Activated T-cell treated with anti-CD3 and anti-CD28 coated beads, Interleukin-2, amount 50 U/mL, for 1 hour (primary cell): ENCODE data around the gene ATG101.

Experiments
- DNase-seq: peaks from one replicate; pipeline ENCODE4 v3.0.0-alpha.2; 2020

The ATG101 gene, protein sequence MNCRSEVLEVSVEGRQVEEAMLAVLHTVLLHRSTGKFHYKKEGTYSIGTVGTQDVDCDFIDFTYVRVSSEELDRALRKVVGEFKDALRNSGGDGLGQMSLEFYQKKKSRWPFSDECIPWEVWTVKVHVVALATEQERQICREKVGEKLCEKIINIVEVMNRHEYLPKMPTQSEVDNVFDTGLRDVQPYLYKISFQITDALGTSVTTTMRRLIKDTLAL

DNA sequence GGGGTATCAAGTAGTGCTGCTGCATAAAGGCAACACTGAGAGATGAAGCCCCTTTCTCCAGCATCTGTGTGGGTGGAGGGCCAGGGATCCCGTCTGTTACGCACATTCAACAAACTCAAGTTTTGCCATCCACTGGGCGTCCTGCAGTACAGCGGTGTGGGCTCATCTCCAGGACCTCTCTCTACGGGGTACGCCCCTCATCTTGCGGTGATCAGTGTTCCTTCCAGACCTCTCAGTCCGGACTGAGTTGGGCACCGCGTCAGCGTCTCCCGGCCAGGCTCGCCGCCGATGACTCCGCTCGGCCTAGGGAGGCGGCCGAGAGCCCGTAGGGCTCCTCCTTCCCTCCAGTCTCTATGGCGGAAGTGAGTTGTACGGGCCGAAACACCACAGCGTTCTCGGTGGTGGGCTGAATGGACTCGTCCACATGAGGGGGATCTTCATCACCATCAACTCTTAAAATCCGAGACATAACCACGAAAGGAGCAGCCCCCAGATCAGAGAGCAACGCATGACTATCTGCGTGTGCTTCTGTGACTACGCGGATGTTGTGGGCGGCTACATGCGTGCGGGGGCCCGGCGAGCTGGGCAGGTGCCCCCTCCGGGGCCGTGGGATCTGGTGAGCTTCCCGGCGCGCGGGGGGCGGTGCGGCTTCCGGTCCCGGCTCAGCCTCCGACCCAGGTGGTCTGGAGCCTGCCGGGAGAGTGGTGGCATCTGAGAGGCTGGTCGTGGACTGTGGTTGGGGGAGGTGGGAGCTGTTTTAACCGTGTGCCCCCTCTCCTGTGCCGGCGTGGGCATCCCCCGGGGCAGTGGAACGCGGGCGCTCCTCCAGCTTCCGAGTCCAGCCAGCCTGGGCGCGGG, at the start of gene ATG101:
Gene ATG101 (plus strand): TSS at position 652 of the 858 bp plus-strand sequence. CDS start 3,673 bp downstream, outside the sequence.
- peak; percentile 88 for DNase-seq

DNA sequence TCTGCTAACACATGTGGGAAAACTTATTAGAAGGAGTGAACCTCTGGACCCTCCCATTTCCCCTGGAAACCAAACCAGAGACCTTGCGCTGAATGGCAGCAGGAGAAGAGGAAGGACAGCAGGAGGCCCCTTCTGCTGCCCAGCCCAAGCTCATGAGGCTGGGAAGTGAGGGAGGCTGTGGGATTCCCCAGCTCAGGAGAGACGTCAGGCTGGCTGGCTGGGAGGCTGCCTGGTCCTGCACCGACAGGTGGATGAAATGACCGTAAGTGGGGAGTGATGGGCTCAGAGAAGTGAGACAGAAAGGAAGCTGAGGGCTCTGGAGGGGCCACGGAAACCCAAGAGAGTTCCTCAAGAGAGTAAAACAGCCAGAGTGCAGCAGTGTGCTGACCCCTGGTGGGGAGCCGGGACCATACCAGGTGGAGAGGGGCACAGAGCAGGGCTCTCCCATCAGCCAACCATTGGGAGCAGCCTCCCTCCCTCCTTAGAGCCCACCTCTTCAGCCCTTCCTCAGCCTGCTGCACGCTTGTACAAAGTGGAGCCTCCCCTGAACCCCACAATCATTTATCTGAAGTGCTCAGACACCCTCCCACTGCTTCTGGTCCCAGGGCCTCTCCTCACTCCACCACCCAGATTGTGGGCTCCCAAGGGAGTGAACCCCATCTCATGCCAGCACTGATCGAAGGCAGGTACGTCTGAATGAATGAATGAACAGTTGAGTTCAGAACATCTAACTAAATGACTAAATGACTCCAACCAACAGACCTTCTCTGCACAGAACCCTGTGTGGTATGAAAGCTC, 49.0 kb upstream of the ATG101 start:
- peak; percentile 70 for DNase-seq

DNA sequence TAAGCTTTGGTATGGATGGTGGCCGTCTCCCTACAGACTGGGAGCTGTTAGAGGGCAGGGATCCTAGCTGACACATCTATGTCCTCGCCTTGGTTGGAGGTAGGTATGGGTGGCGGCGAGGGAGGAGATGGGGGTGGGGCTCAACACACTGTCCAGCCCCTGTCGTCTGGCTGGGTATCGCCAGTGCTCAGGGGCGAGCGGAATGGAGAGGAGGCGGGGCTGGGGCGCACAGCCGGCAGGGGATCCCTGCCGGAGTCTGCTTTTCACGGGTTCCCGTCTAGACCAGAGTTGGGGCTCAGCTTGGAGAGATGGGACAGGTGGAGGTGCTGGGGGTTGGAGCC, 47.0 kb upstream of the ATG101 start:
- DNase-seq: no peak

DNA sequence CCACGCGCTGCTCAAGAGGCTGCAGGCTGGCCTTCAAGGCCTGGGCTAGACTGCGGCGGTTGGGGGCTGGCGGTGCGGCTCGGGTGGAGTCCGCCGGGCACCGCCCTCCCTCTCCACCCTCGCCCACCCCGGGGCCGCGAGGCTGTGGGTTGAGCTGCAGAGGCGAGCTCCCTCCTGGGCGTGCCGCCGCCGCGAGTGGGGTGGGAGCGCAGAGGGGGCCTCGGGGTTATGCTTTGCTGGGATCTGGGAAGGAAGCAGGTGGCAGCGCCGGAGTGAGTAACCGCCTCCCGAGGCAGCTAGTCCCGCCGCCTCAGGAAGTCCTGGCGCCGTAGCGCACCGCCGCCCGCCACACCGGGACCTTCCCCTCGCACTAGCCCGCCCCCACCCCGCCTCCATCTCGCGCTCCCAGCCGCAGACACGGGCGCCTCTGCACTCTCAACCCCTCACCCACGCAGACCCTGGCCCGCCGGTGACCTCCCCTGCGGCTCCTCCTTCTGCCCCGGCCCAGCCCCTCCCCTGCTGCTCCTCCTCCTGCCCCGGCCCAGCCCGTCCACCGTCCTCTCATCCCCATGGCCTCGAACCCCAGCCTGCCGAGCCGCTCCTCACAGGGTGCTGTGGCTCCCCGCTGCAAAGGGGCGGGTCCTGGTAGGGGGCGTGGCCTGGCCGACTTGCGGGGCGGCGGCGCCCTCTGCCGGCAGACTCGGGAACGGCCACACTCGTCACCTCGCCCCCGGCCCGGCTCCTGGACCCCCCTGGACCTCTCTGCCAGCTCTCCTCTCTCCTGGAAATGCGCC, 46.4 kb upstream of the ATG101 start:
- peak; percentile 94 for DNase-seq

DNA sequence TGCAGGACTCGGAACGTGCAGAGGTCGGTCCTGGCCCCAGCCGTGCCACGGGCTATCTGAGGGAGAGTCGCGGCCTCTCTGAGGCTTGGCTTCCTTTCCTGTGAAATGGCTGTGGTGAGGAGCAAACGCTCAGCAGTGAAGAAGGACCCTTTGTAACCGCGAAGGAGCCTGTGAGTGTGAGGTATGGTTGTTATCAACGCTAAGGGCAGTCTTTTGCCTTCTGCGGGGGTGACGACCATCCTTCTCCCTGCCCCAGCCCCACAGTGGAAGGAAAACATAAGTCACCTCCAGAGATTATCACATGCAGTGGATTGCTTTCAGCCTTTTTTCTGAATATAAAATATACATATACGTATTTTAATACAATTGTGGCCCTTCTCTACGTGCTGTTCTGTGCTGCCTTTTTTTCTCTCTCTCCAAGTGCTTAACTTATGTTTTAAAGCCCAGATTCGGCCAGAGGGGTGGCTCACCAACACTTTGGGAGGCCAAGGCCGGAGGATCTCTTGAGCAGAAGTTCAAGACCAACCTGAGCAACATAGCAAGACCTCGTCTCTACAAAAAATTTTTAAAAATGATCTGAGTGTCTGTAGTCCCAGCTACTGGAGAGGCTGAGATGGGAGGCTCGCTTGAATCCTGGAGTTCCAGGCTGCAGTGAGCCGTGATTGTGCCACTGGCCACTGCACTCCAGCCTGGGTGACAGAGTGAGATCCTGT, 45.6 kb upstream of the ATG101 start:
- DNase-seq: no peak

DNA sequence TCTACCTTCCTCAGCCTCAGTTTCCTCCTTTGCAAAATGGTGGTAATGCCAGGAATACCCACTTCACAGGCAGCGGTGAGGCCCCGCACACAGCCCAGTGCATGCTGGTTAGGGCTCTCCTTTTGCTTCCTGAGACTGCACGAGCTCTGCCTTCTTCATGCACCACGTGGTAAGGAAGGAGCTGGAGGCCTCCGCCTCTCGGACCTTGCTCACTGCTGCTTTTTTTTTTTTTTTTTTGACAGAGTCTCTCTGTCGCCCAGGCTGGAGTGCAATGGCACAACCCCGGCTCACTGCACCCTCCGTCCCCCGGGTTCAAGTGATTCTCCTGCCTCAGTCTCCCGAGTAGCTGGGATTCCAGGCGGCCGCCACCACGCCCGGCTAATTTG, 44.9 kb upstream of the ATG101 start:
- peak; percentile 43 for DNase-seq

DNA sequence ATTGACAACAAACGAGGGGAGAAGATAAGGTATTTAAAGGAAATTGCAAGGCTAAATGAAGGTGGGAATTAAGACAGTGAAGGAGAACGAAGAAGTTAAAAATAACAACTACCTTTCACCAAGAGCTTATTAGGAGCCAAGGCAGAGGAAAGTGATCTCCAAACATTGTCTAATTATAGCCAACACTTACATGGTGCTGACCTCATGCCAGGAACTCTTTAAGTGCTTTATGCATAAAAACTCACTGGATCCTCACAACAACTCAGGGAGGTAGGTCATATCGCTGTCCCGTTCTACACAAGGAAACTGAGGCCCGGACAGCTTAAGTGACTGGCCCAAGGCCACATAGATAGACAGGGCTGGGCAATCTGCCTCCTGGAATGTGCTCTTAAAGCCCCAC, 43.5 kb upstream of the ATG101 start:
- DNase-seq: no peak

DNA sequence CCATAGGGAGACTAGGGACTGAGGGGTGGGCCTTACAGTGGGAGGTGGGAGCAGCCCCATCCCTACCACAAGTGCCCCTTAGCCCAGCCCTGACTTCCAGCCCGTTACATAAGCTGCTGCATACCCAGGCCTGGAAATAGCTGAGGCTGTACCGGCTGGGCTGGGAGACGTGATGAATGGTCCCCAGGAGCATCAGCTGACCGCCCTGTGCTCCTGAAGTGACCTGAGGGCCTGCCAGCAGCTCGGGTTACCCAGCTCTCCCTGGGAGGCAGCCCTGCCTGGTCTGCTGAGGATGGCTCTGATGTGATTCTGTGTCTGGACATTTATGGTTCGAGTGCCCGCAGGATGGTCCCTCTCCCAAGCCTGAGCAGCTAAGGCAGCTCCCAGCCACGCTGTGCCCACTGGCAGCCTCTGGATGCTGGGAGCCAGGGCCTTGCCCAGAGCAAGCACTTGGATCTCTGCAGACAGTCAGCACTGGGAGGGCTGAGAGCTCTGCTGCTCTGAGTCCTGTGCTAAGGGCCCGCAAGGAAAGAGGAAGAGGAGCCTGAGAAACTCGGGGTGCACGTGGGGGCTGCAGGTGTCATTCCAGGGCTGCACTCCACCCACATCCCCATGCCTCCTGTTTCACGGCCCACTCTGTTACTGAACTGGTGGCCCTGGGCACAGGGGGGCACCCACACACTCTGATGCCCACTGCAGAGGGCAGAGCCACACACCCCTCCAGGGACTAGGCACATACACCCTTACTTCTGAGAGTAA, 42.5 kb upstream of the ATG101 start:
- no peak for DNase-seq

DNA sequence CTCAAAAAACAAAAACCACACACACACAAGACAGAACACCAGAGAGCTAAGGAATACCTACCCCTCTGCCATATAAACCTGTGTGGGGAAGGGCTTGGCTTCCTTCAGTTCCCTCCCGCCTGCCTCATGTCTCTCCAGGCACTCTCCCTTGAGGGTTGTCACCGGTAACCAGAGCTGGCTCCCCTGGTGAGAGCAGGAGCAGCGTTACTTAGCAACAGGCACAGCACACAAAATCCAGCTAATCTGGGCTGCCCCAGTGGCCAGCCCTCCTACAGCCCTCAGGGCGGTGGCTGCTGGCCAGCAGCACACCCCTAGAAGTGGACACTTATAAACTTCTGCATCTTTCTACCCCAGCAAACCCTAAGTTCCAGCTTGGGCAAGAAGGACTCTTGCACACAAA, 40.1 kb upstream of the ATG101 start:
- no peak for DNase-seq

DNA sequence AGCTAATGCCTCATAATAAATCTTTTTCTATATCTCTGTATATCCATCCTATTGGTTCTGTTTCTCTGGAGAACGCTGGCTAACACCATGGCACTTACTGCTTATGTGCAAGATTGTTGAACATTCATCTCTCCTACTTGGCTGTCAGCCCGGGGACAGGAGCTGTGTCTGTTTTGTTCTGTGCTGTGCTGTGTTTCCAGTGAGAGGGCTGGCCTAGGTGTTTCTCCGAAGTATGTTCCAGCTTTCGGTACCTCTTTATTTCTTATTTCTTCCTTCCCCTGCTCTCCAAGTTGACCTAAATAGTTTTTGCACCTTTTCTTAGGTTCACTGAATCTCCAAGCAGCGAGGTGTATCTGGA, 37.4 kb upstream of the ATG101 start:
- DNase-seq: no peak

DNA sequence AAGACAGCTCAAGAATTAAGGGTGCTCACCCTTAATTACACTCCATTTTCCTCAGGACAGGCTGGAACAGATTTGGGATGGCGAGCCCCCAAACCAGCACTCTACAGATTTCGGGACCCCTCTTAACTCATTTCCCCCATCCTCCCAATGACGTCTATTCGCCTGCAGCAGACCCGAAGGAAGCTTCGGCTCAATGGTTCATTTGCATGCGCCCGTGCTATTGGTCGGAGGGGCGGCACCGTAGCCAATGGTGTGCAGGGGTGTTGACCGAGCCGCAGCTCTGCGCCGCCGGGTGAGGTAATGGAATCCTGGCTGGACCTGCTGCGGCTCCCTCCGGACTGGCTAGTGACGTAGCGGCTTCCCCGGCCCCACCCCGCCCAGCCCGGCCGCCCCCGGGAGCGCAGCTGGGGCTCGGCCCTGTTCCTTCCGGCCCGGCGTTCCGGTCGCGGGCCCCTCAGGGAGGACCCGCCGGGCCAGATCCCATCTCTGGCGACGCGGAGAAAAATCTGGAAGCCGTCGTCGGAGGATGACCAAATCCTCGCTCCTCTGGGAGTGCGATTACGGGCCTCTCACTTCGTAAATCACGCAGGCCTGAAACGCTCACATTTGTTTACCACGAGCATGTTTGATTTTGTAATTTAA, 36.9 kb upstream of the ATG101 start:
- DNase-seq: peak; percentile 89

DNA sequence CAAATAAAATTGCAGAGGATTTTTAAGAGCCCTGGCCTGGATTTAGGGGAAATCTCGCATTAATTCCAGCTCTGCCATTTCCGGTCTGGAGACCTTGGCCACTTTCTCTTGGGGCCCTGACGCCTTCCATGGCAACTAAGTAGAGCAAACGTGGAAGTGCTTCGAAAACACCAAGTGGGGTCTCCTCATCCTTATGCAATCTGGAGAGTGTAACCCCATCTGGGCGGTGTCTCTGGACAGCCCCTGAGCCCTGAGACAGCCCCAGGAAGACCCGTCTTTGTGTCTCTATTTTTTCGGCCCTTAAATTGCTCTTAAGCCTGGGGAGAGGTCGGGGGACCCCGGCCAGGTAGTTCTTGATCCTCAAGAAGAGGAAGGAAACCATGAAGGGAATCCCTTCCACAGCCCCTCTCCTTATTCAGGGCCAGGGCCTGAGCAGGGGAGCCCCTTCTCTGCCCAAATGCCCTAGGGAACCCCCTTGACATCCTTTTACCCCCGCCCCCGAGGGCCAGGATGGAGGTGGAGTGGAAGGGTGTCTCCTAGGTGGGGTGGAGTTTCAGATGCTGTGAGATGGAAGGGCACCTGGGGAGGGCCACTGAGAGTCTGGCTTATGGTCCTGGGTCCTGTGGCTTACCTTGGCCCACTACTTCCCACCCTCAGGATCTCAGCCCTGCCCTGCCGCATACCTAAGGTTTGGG, 36.2 kb upstream of the ATG101 start:
- DNase-seq: no peak

DNA sequence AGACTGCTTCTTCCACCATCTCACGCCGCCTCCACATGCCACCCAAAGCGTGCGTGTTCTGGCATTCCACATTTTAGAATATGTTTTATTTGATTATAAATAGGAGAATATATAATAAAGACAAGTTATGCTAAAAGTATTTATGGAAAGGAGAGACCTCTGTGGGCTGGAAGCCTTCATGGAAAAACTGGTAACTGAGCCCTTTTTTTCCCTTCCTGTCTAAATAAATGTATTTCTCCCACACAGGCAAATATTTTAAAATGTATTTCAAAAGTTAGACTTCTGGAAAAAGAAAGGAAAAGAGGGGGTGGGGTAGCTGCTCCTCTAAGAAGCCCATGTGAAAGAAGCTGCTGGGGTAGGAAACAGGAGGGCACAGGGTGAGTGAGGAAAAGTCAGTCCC, 34.6 kb upstream of the ATG101 start:
- no peak for DNase-seq

DNA sequence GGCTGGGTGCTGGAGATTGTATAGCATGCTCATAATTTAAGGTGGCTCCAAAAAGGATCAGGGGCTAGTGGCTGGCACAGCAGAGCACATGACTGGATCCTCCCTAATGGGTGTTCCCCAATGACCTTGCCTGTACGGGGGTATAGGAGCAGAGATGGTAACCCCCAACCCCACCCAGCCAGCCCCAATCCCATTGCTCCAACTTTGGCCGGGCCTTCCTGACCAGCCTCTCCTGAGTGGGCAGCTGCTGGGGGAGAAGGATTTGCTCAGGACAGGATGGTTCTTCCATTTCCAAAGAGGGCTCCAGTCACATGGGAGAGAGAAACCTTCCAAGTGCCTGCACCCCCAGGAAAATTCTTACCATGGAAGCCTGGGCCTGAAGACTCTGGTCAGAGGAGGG, 33.9 kb upstream of the ATG101 start:
- peak; percentile 42 for DNase-seq

DNA sequence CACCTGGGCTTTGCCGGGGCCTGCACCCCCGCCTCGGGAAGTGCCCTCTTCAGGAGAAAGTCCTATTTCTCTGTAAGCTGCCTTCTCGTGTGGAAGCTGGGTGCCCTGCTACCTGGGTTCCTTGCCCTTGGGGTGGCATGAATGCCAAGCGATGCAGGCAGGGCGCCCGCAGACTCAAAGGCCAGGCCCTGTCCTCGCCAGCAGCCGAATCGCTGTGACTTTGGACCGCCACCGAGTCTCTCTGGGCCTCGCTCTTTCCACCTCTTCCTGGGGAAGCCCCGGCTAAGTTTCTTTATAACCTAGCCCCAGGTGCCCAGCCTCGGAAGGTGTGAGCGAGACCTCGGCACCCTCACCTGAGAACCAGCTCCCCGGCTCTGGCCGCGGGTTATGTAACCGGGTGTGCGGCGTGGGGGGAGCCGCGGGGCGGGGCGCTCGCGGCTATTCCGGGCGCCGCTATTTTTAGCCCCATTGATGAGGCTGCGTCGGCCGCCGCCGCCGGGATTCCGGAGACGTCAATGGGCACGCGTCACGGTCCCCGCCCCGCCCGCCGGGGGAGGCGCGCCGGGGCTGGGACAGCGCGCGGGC, 33.1 kb upstream of the ATG101 start:
- peak; percentile 93 for DNase-seq

DNA sequence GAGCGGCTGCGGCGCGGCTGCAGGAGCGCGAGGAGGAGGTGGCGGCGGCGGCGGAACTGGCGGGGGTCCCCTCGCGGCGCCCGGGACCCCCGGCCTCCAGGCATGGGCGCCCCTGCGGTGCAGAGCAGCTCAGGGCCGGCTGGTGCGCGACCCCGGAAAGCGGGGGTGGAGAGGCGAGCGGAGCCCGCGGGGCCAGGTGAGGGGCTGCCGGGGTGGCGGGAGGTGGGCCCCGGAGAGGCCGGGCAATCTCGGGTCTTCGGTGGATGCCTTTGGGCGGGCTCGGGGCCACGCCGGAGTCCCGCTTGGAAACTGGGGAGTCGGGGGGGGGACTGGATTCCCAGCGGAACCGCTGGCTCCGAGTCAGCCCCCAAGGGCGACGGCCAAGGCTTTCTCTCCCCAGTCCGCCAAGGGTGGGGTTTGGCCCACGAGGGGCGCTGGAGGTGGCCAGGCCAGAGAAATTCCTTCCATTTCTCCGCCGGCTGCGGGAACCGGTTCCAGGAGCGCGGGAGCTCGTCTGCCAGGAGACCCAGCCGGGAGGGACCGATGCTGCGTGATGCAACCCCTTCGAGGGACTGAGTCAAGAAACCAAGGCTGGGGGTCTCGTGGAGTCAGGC, 32.4 kb upstream of the ATG101 start:
- DNase-seq: no peak

DNA sequence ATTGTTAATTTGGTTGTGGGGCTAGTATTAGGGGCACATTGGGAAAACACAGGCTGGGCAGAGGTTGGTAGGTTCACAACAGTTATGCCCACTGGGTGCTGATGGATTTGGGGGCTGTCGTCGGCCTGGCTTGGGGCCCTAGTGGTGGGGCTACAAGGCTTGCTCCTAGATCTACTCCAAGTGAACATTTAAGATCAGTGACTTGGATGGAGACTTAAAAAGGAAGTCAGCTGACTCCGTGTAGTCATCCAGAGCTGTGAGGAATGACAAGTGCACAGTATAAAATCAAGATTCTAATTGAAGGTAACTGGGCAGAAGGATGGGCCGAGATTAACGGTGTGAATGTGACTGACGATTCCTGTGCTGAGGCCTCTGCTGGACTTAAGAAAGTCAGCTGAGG, 31.3 kb upstream of the ATG101 start:
- no peak for DNase-seq

DNA sequence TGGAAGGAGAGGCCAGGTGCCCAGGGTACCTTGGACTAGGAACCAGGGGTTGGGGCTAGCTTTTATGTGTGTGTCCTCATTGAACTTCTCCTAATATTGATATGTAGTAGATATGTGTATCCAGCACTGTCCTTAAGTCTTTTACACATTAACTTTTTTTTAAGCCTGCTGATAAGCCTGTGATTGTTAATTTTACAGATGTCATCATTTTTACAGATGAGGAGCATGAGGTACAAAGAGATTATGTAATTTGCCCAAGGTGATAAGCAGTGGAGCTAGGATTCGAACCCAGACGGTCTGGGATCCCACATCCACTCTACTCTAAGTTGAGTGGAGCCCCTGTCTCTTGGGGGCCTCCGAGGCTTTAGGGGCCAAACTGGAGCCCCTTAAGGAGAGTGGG, 28.7 kb upstream of the ATG101 start:
- DNase-seq: no peak

DNA sequence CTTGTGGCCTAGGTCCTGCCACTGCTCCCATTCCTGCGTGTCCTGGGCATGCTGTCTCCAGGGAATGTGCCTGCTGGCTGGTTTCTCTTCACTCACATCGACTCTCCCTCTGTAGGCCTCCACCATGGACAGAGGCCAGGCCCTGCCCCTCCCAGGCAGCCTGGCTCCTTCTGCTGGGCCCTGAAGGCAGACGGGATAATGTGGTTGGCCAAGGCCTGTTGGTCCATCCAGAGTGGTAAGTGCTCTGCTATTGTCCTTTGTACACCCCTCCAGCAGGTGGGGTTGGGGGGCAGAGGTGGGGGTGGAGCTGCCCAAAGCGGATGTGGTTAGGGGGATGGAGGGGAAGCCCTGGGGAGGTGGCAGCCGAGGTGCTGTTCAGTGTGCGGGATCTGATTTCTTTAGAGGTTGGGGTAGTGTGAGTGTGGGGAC, 28.1 kb upstream of the ATG101 start:
- DNase-seq: peak; percentile 60
